Left kidney (tissue), 8 donors: ENCODE results near the gene KRTAP27-1. TPM values are rescaled to one million over a fixed set of nuclear protein-coding genes. Genes with fewer than 3 reads are reported as not detected.

Experiments
- DNase-seq: peaks from one replicate; pipeline ENCODE4 v3.0.0-alpha.2; 2013
- long read RNA-seq, 8 donors: transcript quantifications; one replicate each; lab custom pipeline, GENCODE V29; 2026
- polyA plus RNA-seq: library from polyadenylated mRNA; unstranded; fragments of 120-200 nt; gene quantifications from one replicate; pipeline ENCODE4 v1.2.1, GENCODE V29; 2013; ENCODE audit not compliant: insufficient read length

Gene KRTAP27-1, protein sequence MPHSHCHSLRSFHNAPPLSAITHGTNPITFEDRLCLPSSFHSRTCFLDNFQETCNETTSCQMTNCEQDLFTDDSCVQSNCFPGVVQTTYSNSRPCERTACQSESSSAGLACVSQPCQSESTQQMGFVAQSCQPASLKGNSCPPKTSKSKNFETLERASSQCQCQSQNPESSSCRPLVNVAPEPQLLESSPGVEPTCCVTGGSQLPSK
- not detected for polyA plus RNA-seq
- long read RNA-seq, donor 1, result 0 reads
- long read RNA-seq, donor 2, result 0 reads
- long read RNA-seq, donor 3, result 0 reads
- long read RNA-seq, donor 4, result 0 reads
- long read RNA-seq, donor 5, result 0 reads
- long read RNA-seq, donor 6, result 0 reads
- long read RNA-seq, donor 7, result 0 reads
- long read RNA-seq, donor 8, result 0 reads

- DNase-seq, result no peak
These were observed at the start of gene KRTAP27-1 for GRCh38 chr21:30337276-30337744. Gene KRTAP27-1 (minus strand): TSS chr21:30337694. CDS start chr21:30337668, 26 bp downstream.

- DNase-seq, result no peak
These were observed 44.7 kb upstream of the KRTAP27-1 start for GRCh38 chr21:30382201-30382600.

- DNase-seq, result no peak
These were observed 34.8 kb upstream of the KRTAP27-1 start, which contains the start of gene KRTAP13-2 for GRCh38 chr21:30372139-30372770. Gene KRTAP13-2 (minus strand): TSS chr21:30372271. CDS start chr21:30372213, 58 bp downstream.

DNA sequence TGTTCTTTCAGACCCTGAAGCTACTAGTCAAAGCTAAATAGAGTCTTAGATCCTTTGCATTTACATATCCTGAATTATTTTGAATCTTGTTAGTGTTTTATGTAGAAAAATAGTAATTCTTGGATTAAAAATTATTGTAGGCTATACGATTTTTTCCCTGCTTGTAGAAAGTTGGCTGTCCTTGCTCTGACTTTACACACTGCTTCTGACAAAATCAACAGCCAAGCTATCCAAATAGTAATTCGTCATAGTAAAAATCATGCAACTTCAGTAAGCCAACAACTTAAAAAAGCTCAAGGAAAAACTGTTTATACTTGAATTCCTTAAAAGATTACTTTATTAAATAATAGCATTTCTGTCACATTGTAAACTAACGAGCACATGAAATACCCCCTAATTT lies 18.4 kb upstream of the KRTAP27-1 start:
- DNase-seq, result no peak

DNA sequence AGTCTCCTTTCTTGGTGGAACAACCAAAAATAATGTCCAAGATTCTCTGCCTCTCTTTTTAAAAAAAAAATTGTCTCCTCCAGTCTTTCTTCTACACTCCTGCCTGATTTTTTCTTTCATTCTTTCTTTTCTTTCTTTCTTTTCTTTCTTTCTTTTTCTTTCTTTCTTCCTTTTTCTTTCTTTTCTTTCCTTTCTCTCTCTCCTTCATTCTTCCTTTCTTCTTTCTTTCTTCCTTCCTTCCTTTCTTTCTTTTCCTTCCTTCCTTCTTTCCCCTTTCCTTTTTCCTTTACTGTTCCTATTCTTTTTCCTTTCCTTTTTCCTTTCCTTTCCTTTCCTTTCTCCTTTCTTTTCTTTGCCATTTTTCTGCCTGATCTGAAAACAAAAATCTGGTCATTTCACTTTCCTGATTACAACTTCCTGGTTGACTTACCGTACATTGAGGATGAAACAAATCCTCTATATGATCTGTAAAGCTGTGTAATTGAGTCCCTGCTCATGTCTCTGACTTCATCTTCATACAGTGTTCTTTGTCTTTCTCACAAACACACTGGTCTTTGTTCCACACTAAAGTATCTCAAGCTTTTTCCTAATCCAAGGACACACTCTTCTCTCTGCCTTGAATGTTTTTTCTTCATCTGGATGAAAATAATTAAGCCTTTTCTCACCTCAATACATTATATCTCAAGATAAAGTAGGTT lies 17.0 kb upstream of the KRTAP27-1 start:
- no peak for DNase-seq

- DNase-seq, result no peak
These were observed 14.0 kb upstream of the KRTAP27-1 start for GRCh38 chr21:30351534-30351933.

- no peak for DNase-seq
These were observed 12.1 kb upstream of the KRTAP27-1 start for GRCh38 chr21:30349572-30349971.

- DNase-seq, result no peak
These were observed 11.0 kb upstream of the KRTAP27-1 start, which contains the start of gene KRTAP23-1 for GRCh38 chr21:30348506-30348905. Gene KRTAP23-1 (minus strand): TSS chr21:30348606. CDS start chr21:30348606, 0 bp downstream.

- no peak for DNase-seq
These were observed 7.5 kb upstream of the KRTAP27-1 start for GRCh38 chr21:30345014-30345413.

- peak; percentile 44 for DNase-seq
These were observed 3.5 kb upstream of the KRTAP27-1 start for GRCh38 chr21:30340714-30341573.

DNA sequence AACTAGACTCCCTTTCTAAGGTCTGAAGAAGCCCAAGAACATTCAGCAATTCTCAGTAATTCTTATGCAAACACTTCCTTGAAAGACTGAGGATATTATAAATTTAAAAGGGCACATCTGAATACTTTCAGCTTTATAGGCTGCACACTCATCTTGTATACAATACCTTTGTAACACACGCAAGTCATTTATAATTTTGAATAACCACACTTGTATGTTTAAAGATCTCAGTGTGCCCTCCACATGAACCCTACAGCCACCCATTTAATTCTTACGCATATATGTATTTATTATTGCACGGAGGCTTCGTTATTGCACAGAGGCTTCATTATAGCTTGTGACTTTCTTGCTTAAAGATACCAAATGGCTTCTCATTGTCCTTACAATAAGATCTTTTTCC lies 1.2 kb upstream of the KRTAP27-1 start:
- DNase-seq, result no peak

DNA sequence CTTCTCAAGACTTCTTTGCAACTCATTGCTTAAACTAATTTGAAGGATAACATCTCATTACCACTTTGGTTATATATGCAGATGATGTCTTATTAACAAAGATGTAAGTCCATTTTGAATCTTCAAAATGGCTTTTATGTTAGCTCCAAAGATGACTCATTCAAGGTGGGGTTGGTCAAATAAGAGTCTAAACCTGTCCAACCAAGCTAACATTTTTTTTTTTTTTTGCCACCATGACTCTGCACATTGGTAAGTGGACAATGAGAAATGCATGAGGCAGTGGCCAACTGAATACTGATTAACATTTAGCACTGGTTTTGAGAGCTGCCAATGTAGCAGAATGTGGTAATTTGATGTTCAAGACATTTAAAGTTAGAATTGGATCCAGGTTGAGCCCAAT lies 278 bp upstream of the KRTAP27-1 start:
- DNase-seq, result no peak

DNA sequence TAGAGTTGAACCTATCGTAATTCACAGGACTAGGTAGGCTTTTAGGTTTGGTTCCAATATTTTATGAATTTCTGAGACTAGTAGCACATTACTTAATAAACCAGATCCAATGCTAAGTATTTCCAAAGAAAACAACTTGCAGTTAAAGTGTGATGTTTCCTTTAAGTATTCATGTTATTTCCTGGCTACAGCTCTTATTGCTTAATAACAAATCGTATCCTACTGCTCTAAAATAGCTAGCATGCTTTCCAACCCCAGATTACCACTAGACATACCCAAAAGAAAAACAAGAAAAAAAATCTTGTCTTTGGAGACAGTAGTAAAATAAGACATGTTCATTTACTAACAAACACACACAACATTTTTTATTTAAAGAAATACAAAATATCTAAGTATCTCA lies 898 bp downstream of the KRTAP27-1 start:
- DNase-seq, result no peak

DNA sequence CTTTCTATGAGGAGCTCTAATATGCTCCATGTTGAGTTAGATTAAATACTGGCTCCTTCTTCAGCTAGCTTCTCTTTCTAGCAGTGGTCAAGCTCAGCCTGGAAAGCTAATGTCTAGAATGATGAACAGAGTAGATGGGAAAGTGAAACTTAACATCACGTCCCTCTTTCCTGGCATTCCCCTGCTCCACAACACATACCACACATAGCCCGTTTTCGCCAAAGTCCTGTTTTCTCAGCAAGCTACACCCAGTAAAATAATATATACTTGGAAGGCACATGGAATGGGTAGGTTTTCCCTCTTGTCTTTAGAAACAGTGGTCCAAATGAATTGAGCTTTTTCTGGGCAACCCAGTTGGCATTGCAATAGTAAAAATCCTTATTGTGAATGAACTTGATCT lies 3.8 kb downstream of the KRTAP27-1 start:
- no peak for DNase-seq

DNA sequence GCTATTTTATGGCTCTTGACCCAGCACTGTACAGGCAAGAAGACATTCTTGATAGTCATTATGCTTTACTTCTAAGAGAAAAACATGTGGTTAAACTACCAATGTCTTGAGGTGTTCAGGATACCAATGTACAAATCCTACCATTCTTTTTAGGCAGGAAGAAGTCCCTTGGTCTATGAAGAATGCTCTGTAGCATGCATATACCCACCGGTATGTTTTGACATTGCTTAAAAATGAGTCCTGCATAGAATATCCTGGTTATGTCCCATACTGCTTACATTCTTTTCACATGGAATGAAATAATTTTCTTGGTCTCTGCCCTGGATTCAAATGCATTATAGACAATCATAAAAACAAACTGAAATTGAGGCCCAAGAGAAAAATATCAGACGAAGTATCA lies 4.8 kb downstream of the KRTAP27-1 start:
- DNase-seq, result no peak

- no peak for DNase-seq
These were observed 8.2 kb downstream of the KRTAP27-1 start for GRCh38 chr21:30329203-30329875.

GRCh38 chr21:30326390-30326789 lies 11.1 kb downstream of the KRTAP27-1 start:
- DNase-seq, result no peak

DNA sequence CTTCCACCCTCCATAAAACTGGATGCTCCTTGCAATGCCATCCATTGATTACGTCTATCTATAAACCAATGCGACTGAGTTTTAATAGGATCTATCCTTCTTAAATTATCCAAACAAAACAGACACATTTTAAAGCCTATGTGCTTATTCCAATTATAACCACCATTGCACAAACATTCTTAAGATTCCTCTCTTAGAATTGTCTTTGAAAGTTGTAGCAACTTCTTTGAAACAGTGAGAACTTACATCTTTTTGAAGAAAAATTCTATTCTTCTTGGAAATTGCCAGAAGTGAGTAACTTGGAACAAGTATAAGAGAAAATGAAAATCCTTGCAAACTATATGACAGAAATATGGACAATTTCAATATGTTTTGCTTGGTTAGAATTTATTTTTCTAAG lies 17.3 kb downstream of the KRTAP27-1 start, which contains the start of gene KRTAP26-1:
Gene KRTAP26-1 (minus strand): TSS at position 101 of the 400 bp plus-strand sequence. CDS start 280 bp downstream, outside the sequence.
- no peak for DNase-seq

- no peak for DNase-seq
These were observed 21.8 kb downstream of the KRTAP27-1 start for GRCh38 chr21:30315701-30316100.

- no peak for DNase-seq
These were observed 30.6 kb downstream of the KRTAP27-1 start for GRCh38 chr21:30306884-30307283.

DNA sequence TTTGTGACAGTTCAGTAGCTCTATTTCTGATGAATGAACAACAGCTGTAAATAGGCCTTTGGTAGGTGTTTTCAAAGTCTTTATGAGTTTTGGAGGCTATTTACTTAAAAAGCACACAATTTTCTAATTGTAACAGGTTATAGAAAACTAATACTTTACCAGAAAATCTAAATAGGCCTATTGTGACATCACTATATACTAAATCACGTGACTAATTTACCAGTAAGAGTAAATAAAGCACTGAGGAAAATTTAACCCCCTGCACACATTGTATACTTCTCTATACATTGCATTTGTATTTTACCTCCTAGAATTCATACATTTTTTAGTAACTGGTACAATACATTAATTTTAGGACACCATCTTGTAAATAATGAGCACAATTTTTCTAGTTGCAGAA lies 32.4 kb downstream of the KRTAP27-1 start:
- DNase-seq, result no peak
